HG03469 (cell line): ENCODE results near the gene STKLD1.
"Not testable (repeated sequence)": the region's sequence is repeated elsewhere in the genome, so short reads cannot be mapped to it uniquely, and the experiment has no call there.

Experiments used
- ATAC-seq: cut with Tn5 transposase; IDR thresholded peaks from one replicate; pipeline ENCODE4 v1.9.1; 2021; ENCODE audit warnings: mild to moderate bottlenecking, moderate library complexity, moderate number of reproducible peaks; ENCODE audit not compliant: unreplicated experiment

Gene STKLD1

GRCh38 chr9:133436681-133437080, 60.5 kb downstream of the STKLD1 start:
- no peak for ATAC-seq

- ATAC-seq: no peak
Observed at GRCh38 chr9:133437753-133438531, 61.8 kb downstream of the STKLD1 start.

- no peak for ATAC-seq
Observed at GRCh38 chr9:133439337-133439736, 63.2 kb downstream of the STKLD1 start.

- ATAC-seq: no peak
Observed at GRCh38 chr9:133440874-133441273, 64.7 kb downstream of the STKLD1 start.

GRCh38 chr9:133441571-133441970, 65.4 kb downstream of the STKLD1 start:
- ATAC-seq: no peak

GRCh38 chr9:133443248-133443647, 67.1 kb downstream of the STKLD1 start:
- no peak for ATAC-seq

GRCh38 chr9:133443982-133444381, 67.8 kb downstream of the STKLD1 start:
- no peak for ATAC-seq

- ATAC-seq: no peak
Observed at GRCh38 chr9:133445293-133445969, 69.3 kb downstream of the STKLD1 start.

GRCh38 chr9:133448487-133448972, 72.4 kb downstream of the STKLD1 start:
- no peak for ATAC-seq

GRCh38 chr9:133449760-133450159, 73.6 kb downstream of the STKLD1 start:
- ATAC-seq: no peak

GRCh38 chr9:133451865-133452264, 75.7 kb downstream of the STKLD1 start:
- ATAC-seq: not testable (repeated sequence)

GRCh38 chr9:133452562-133452961, 76.4 kb downstream of the STKLD1 start:
- no peak for ATAC-seq

GRCh38 chr9:133453651-133454050, 77.5 kb downstream of the STKLD1 start:
- no peak for ATAC-seq

- no peak for ATAC-seq
Observed at GRCh38 chr9:133454325-133454724, 78.2 kb downstream of the STKLD1 start.

GRCh38 chr9:133454943-133455673, 78.9 kb downstream of the STKLD1 start:
- ATAC-seq: no peak
